ENCODE results near the gene SEPTIN2.

SEPTIN2 gene

GRCh38 chr2:241279413-241279812, 36.3 kb upstream of the SEPTIN2 start:
- no peak for TF ChIP-seq CTCF (IDR thresholded peaks at IDR 0.05; ENCODE audit: borderline replicate concordance, insufficient read depth, low read depth, low read length)
- no peak overlapping the region for H3K4me3 ChIP-seq (ENCODE audit: low read depth, low read length)

- TF ChIP-seq CTCF (IDR thresholded peaks at IDR 0.05; ENCODE audit: borderline replicate concordance, insufficient read depth, low read depth, low read length), result no peak
Observed at GRCh38 chr2:241279828-241280227, 35.9 kb upstream of the SEPTIN2 start.

GRCh38 chr2:241280291-241280690, 35.4 kb upstream of the SEPTIN2 start:
- H3K4me3 ChIP-seq (ENCODE audit: low read depth, low read length), result no peak overlapping the region
- TF ChIP-seq CTCF (IDR thresholded peaks at IDR 0.05; ENCODE audit: borderline replicate concordance, insufficient read depth, low read depth, low read length), result no peak

More at GRCh38 chr2:241279828-241280227, 35.9 kb upstream of the SEPTIN2 start:
- no peak overlapping the region for H3K4me3 ChIP-seq (ENCODE audit: low read depth, low read length)

GRCh38 chr2:241282555-241282954, 33.2 kb upstream of the SEPTIN2 start:
- TF ChIP-seq CTCF (IDR thresholded peaks at IDR 0.05; ENCODE audit: borderline replicate concordance, insufficient read depth, low read depth, low read length), result no peak
- no peak overlapping the region for H3K4me3 ChIP-seq (ENCODE audit: low read depth, low read length)

GRCh38 chr2:241285596-241285995, 30.1 kb upstream of the SEPTIN2 start:
- TF ChIP-seq CTCF (IDR thresholded peaks at IDR 0.05; ENCODE audit: borderline replicate concordance, insufficient read depth, low read depth, low read length), result no peak
- H3K4me3 ChIP-seq (ENCODE audit: low read depth, low read length), result no peak overlapping the region

GRCh38 chr2:241286348-241287090, 29.2 kb upstream of the SEPTIN2 start:
- H3K4me3 ChIP-seq (ENCODE audit: low read depth, low read length), result no peak overlapping the region
- no peak for TF ChIP-seq CTCF (IDR thresholded peaks at IDR 0.05; ENCODE audit: borderline replicate concordance, insufficient read depth, low read depth, low read length)

DNA sequence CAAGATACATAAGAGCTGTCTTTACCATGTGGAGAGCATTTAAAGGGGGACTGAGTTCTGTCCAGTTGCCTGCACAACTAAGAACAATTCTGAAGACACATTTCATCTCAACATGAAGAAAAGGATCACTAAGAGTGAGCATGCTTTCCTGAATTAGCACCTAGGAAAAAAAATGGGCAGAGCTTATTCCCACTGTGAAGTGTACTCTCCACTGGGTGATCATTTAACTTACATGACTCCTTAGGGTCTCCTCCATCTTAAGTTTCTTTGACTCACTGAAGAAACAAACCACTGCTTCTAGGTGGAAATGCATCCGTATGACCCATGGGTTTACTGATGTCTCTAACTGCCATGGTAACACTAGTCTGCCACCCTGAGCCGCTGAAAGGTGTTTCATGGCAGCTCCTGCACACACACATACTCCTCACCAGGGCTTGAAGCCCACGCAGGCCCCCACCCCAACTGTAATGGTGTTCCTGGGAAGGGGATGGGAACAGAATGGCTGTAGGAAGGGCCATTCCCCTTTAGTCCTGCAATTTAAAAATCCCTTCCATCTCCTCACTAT, 27.3 kb upstream of the SEPTIN2 start:
- TF ChIP-seq CTCF (IDR thresholded peaks at IDR 0.05; ENCODE audit: borderline replicate concordance, insufficient read depth, low read depth, low read length), result no peak
- no peak overlapping the region for H3K4me3 ChIP-seq (ENCODE audit: low read depth, low read length)
